ENCODE results near the gene HRAS.

HRAS gene

GRCh38 chr11:491358-491757 lies 44.0 kb downstream of the HRAS start:
- no peak for DNase-seq

- DNase-seq: no peak
These were observed 44.5 kb downstream of the HRAS start for GRCh38 chr11:490930-491260.

GRCh38 chr11:490186-490929 lies 45.0 kb downstream of the HRAS start:
- DNase-seq: no peak

GRCh38 chr11:489610-490185 lies 45.7 kb downstream of the HRAS start:
- no peak for DNase-seq

- no peak for DNase-seq
These were observed 46.4 kb downstream of the HRAS start for GRCh38 chr11:488992-489391.

- DNase-seq: no peak
These were observed 46.8 kb downstream of the HRAS start for GRCh38 chr11:488579-488978.

- DNase-seq: no peak
These were observed 47.3 kb downstream of the HRAS start for GRCh38 chr11:488062-488461.

GRCh38 chr11:487571-488021 lies 47.8 kb downstream of the HRAS start:
- no peak for DNase-seq

GRCh38 chr11:486189-486588 lies 49.2 kb downstream of the HRAS start:
- no peak for DNase-seq

GRCh38 chr11:484616-485015 lies 50.8 kb downstream of the HRAS start:
- DNase-seq: no peak
